PC-3 (cell line): ENCODE measurements around the gene ERCC5. TPM values are rescaled to one million over a fixed set of nuclear protein-coding genes. Genes with fewer than 3 reads are reported as not detected.

ENCODE experiments used
- ATAC-seq: fragments of 200-7000 bp; cut with Tn5 transposase; 2 replicates; pipeline ENCODE4 v1.9.1; 2020; ENCODE audit warnings: mild to moderate bottlenecking, moderate library complexity
- BruUV-seq: library from RNA; stranded (reverse); fragments of 400-500 nt; replicated peaks from 2 replicates; lab custom pipeline; 2021; lab: Mats Ljungman, UMichigan
- CTCF ChIA-PET: fragments of 300-600 bp; sonication (Branson Sonifier 250); formaldehyde crosslinking; loops from one replicate; lab custom pipeline; 2022; ENCODE audit warnings: antibody characterized with exemption; lab: Charles Lee
- POLR2A ChIA-PET: fragments of 300-600 bp; sonication (Branson Sonifier 250); formaldehyde crosslinking; loops from one replicate; lab custom pipeline; 2022; ENCODE audit warnings: antibody characterized with exemption; ENCODE audit not compliant: unreplicated experiment; lab: Charles Lee
- DNase-seq: peaks from one replicate; pipeline ENCODE4 v3.0.0-alpha.2; 2015
- H2AFZ ChIP-seq: fragments of 300-600 bp; sonication (generic); 2 replicates; pipeline ENCODE4 v1.6.0; 2016; ENCODE audit warnings: antibody characterized with exemption, low read length
- H3F3A ChIP-seq: fragments of 300-600 bp; sonication (generic); one replicate; pipeline ENCODE4 v1.6.0; 2017; ENCODE audit warnings: antibody characterized with exemption, low read length, control low read depth, mild to moderate bottlenecking; ENCODE audit not compliant: unreplicated experiment
- H3K27ac ChIP-seq: fragments of 300-600 bp; sonication (generic); 2 replicates; pipeline ENCODE4 v1.5.1; 2016; ENCODE audit warnings: mild to moderate bottlenecking, low read length
- H3K27me3 ChIP-seq: fragments of 300-600 bp; sonication (generic); 2 replicates; pipeline ENCODE4 v1.6.1; 2016; ENCODE audit warnings: low read length, mixed read lengths
- H3K36me3 ChIP-seq: fragments of 300-600 bp; sonication (generic); 2 replicates; pipeline ENCODE4 v1.6.1; 2016; ENCODE audit warnings: low read depth, mixed run types, low read length, mixed read lengths
- H3K4me1 ChIP-seq: fragments of 300-600 bp; sonication (generic); 2 replicates; pipeline ENCODE4 v1.5.1; 2016; ENCODE audit warnings: low read length; ENCODE audit not compliant: insufficient read depth
- H3K4me2 ChIP-seq: fragments of 300-600 bp; sonication (generic); 2 replicates; pipeline ENCODE4 v1.6.0; 2016; ENCODE audit warnings: low read length
- H3K4me3 ChIP-seq: fragments of 300-600 bp; sonication (generic); 2 replicates; pipeline ENCODE4 v1.5.1; 2016; ENCODE audit warnings: mild to moderate bottlenecking, low read length, mixed read lengths
- H3K79me2 ChIP-seq: fragments of 300-600 bp; sonication (generic); 2 replicates; pipeline ENCODE4 v1.6.1; 2017; ENCODE audit warnings: low read length, mixed read lengths
- H3K9ac ChIP-seq: fragments of 300-600 bp; sonication (generic); 2 replicates; pipeline ENCODE4 v1.6.0; 2016; ENCODE audit warnings: mild to moderate bottlenecking, low read length
- H3K9me2 ChIP-seq: fragments of 300-600 bp; sonication (generic); replicated peaks from 2 replicates; pipeline ENCODE4 v1.6.1; 2016; ENCODE audit warnings: mixed run types, low read length, mixed read lengths
- H3K9me3 ChIP-seq: fragments of 300-600 bp; sonication (generic); 2 replicates; pipeline ENCODE4 v1.6.1; 2016; ENCODE audit warnings: low read length, mixed read lengths
- H4K20me1 ChIP-seq: fragments of 300-600 bp; sonication (generic); 2 replicates; pipeline ENCODE4 v1.6.1; 2016; ENCODE audit warnings: low read length, mixed read lengths
- CTCF ChIP-seq: fragments of 300-600 bp; sonication (generic); conservative IDR thresholded peaks from 2 replicates; pipeline ENCODE4 v1.5.1; 2017; ENCODE audit warnings: antibody characterized with exemption, low read depth, mild to moderate bottlenecking, low read length
- EZH2 ChIP-seq: fragments of 300-600 bp; sonication (generic); IDR thresholded peaks from one replicate; pipeline ENCODE4 v1.6.1; 2017; ENCODE audit warnings: antibody characterized with exemption, mild to moderate bottlenecking, low read length; ENCODE audit not compliant: unreplicated experiment
- EZH2phosphoT487 ChIP-seq: fragments of 300-600 bp; sonication (generic); IDR thresholded peaks from 2 replicates; pipeline ENCODE4 v1.6.1; 2018; ENCODE audit warnings: mild to moderate bottlenecking, antibody characterized with exemption, low read length, borderline replicate concordance
- intact Hi-C: fragments of 100-400 bp; cut with micrococcal nuclease; formaldehyde crosslinking; loops from 2 replicates; pipeline ENCODE4 v1.9.0; 2023
- total RNA-seq: library from RNA; depleted of rRNA; stranded (reverse); fragments of >200 nt; gene quantifications from 2 replicates; pipeline ENCODE4 v1.2.3, GENCODE V29; 2014

Gene ERCC5
- total RNA-seq, 1 experiment from 2014 or later: 19.3 TPM

- H3F3A ChIP-seq: no peaks in the 10 kb centered on the region
- H2AFZ ChIP-seq: no peak overlapping the region
- no TSS peak for BruUV-seq
- no peaks in the 10 kb centered on the region for H3K79me2 ChIP-seq
- H3K4me2 ChIP-seq: no peak overlapping the region
- no peaks in the 10 kb centered on the region for H4K20me1 ChIP-seq
- TF ChIP-seq EZH2phosphoT487 (no peak), EZH2 (no peak), CTCF (no peak)
- no peak overlapping the region for H3K27ac ChIP-seq
- intact Hi-C loops: no loop called here
- H3K4me3 ChIP-seq: no peak overlapping the region
- no peak overlapping the region for H3K9ac ChIP-seq
- ATAC-seq (no peak), DNase-seq (no peak)
- H3K36me3 ChIP-seq: no peaks in the 10 kb centered on the region
- CTCF ChIA-PET: no interaction called here
- H3K4me1 ChIP-seq: no peaks in the 10 kb centered on the region
- no peaks in the 10 kb centered on the region for H3K27me3 ChIP-seq
- H3K9me2 ChIP-seq: no peaks in the 10 kb centered on the region
- POLR2A ChIA-PET: no interaction called here
- no peaks in the 10 kb centered on the region for H3K9me3 ChIP-seq
These were observed 36.2 kb downstream of the ERCC5 start for GRCh38 chr13:102881819-102882686.

- ChIA-PET POLR2A (interaction anchor here (0.5 kb wide), 1 partner anchor 507 kb away, joined by 3 read pairs; no protein-coding TSS in a partner anchor), CTCF (no interaction called here)
- Histone ChIP-seq H3K9ac (no peak overlapping the region), H3K4me2 (no peak overlapping the region), H3K27ac (no peak overlapping the region), H3K79me2 (no peaks in the 10 kb centered on the region), H4K20me1 (no peaks in the 10 kb centered on the region), H3K27me3 (no peaks in the 10 kb centered on the region), H3K9me2 (no peaks in the 10 kb centered on the region), H3K4me1 (no peaks in the 10 kb centered on the region), H3K36me3 (no peaks in the 10 kb centered on the region), H3K9me3 (no peaks in the 10 kb centered on the region), H3K4me3 (no peak overlapping the region), H2AFZ (no peak overlapping the region), H3F3A (no peaks in the 10 kb centered on the region)
- no peak for TF ChIP-seq CTCF
- no peak for TF ChIP-seq EZH2phosphoT487
- no peak for TF ChIP-seq EZH2
- intact Hi-C loops: no loop called here
- BruUV-seq: no TSS peak
- ATAC-seq (no peak), DNase-seq (no peak)
These were observed 46.7 kb downstream of the ERCC5 start for GRCh38 chr13:102892503-102892902.
